OCI-LY7 (cell line): ENCODE measurements around the gene KRTAP10-10. TPM values are rescaled to one million over a fixed set of nuclear protein-coding genes. Genes with fewer than 3 reads are reported as not detected.

ENCODE experiments used
- BruUV-seq: library from RNA; stranded (reverse); fragments of 400-500 nt; replicated peaks from 2 replicates; lab custom pipeline; 2021; lab: Mats Ljungman, UMichigan
- CTCF ChIA-PET: fragments of 300-600 bp; sonication (Branson Sonifier 250); formaldehyde crosslinking; loops from one replicate; lab custom pipeline; 2022; ENCODE audit warnings: antibody characterized with exemption; ENCODE audit not compliant: unreplicated experiment; lab: Charles Lee
- POLR2A ChIA-PET: fragments of 300-600 bp; sonication (Branson Sonifier 250); formaldehyde crosslinking; loops from one replicate; lab custom pipeline; 2022; ENCODE audit warnings: antibody characterized with exemption; lab: Charles Lee
- DNase-seq: peaks from one replicate; pipeline ENCODE4 v3.0.0-alpha.2; 2015; ENCODE audit warnings: low spot score
- H2AFZ ChIP-seq: fragments of 200-600 bp; sonication (generic), shearing (Covaris generic); 2 replicates; pipeline ENCODE4 v1.6.1; 2014; ENCODE audit warnings: mild to moderate bottlenecking, antibody characterized with exemption, low read length, moderate library complexity
- H3K27ac ChIP-seq: fragments of 200-600 bp; sonication (generic); 2 replicates; pipeline ENCODE4 v1.5.1; 2014; ENCODE audit warnings: mixed run types, low read depth, mild to moderate bottlenecking, moderate library complexity, low read length, inconsistent platforms; ENCODE audit not compliant: poor library complexity, severe bottlenecking
- H3K36me3 ChIP-seq: fragments of 200-600 bp; sonication (generic); 2 replicates; pipeline ENCODE4 v1.6.1; 2014; ENCODE audit warnings: mild to moderate bottlenecking, antibody characterized with exemption, low read length, moderate library complexity, mixed read lengths; ENCODE audit not compliant: insufficient read depth
- H3K4me1 ChIP-seq: fragments of 200-600 bp; sonication (generic); 2 replicates; pipeline ENCODE4 v1.5.1; 2014; ENCODE audit warnings: mild to moderate bottlenecking, low read length; ENCODE audit not compliant: insufficient read depth, poor library complexity, severe bottlenecking
- H3K4me2 ChIP-seq: fragments of 200-600 bp; sonication (generic); 2 replicates; pipeline ENCODE4 v1.6.1; 2014; ENCODE audit warnings: mild to moderate bottlenecking, low read length
- H3K4me3 ChIP-seq: fragments of 200-600 bp; sonication (generic); 2 replicates; pipeline ENCODE4 v1.5.1; 2014; ENCODE audit warnings: mild to moderate bottlenecking, low read depth, low read length; ENCODE audit not compliant: poor library complexity, severe bottlenecking
- H3K79me2 ChIP-seq: fragments of 200-600 bp; sonication (generic); 2 replicates; pipeline ENCODE4 v1.6.1; 2016; ENCODE audit warnings: low read depth, mild to moderate bottlenecking, low read length, moderate library complexity, mixed read lengths; ENCODE audit not compliant: insufficient read depth
- H3K9me2 ChIP-seq: fragments of 200-600 bp; sonication (generic); 2 replicates; pipeline ENCODE4 v1.6.1; 2016; ENCODE audit warnings: mild to moderate bottlenecking, low read length, mixed read lengths; ENCODE audit not compliant: insufficient read depth
- H3K9me3 ChIP-seq: fragments of 200-600 bp; sonication (generic); 2 replicates; pipeline ENCODE4 v1.6.1; 2014; ENCODE audit warnings: mild to moderate bottlenecking, mixed run types, low read length, mixed read lengths
- H4K20me1 ChIP-seq: fragments of 200-600 bp; sonication (generic); 2 replicates; pipeline ENCODE4 v1.6.1; 2014; ENCODE audit warnings: mild to moderate bottlenecking, antibody characterized with exemption, low read length, moderate library complexity, mixed read lengths; ENCODE audit not compliant: insufficient read depth
- EZH2phosphoT487 ChIP-seq: fragments of 200-600 bp; sonication (generic); IDR thresholded peaks from 2 replicates; pipeline ENCODE4 v1.6.1; 2018; ENCODE audit warnings: low read depth, borderline replicate concordance, mild to moderate bottlenecking, mixed run types, antibody characterized with exemption, low read length, moderate library complexity, mixed read lengths
- intact Hi-C: fragments of 100-400 bp; cut with micrococcal nuclease; formaldehyde crosslinking; loops from one replicate; pipeline ENCODE4 v1.10.0; 2022; ENCODE audit not compliant: unreplicated experiment
- total RNA-seq, 2 experiments: library from RNA; depleted of rRNA in 1 of 2; stranded (reverse); fragments of >200 nt in 1 of 2; shearing (Covaris generic) in 1 of 2; gene quantifications; 2 replicates each; pipeline ENCODE4 v1.2.3, GENCODE V29; 2014 to 2022
- TF ChIP-seq, protein P1 (sequence below): fragments of 200-600 bp; sonication (generic); conservative IDR thresholded peaks from 2 replicates; pipeline ENCODE4 v1.5.1; 2014; ENCODE audit warnings: mild to moderate bottlenecking, antibody characterized with exemption, low read length, moderate library complexity, mixed read lengths

Gene KRTAP10-10
- total RNA-seq, 2 experiments from 2014 or later, result not detected

DNA sequence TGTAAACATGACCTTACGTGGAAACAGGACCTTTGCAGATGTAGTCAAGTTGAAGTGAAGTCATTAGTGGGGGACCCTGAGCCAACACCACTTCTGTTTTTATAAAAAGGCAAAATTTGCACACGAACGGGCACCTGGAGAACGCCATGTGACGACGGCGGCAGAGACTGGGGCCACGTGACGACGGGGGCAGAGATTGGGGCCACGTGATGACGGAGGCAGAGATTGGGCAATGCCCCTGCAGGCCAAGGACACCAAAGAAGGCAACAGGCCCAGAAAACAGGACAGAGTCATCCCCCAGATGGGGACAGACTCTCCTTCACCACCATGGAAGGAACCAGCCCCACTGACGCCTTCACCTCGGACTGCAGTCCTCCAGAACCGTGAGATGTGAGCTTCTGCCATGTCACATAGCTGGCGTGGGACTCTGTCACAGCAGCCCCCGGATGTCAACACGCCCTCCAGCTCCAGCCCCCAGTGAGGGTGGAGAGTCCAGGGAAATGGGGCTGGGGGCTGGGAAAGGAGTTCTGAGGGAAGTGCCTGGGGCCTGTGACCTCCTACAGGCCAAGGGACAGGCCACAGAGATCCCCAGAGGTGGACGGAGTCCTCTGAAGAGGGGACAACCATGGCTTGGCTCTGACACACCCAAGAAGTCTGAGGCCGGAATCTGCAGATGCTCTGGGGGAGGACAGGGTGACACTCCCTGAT, 13.3 kb downstream of the KRTAP10-10 start:
- H3K4me3 ChIP-seq, result no peak overlapping the region
- ChIA-PET POLR2A (no interaction called here), CTCF (no interaction called here)
- H3K27ac ChIP-seq, result no peak overlapping the region
- TF ChIP-seq, protein P1, sequence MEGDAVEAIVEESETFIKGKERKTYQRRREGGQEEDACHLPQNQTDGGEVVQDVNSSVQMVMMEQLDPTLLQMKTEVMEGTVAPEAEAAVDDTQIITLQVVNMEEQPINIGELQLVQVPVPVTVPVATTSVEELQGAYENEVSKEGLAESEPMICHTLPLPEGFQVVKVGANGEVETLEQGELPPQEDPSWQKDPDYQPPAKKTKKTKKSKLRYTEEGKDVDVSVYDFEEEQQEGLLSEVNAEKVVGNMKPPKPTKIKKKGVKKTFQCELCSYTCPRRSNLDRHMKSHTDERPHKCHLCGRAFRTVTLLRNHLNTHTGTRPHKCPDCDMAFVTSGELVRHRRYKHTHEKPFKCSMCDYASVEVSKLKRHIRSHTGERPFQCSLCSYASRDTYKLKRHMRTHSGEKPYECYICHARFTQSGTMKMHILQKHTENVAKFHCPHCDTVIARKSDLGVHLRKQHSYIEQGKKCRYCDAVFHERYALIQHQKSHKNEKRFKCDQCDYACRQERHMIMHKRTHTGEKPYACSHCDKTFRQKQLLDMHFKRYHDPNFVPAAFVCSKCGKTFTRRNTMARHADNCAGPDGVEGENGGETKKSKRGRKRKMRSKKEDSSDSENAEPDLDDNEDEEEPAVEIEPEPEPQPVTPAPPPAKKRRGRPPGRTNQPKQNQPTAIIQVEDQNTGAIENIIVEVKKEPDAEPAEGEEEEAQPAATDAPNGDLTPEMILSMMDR, result no peak
- no peak for TF ChIP-seq EZH2phosphoT487
- no peaks in the 10 kb centered on the region for H3K4me1 ChIP-seq
- no peaks in the 10 kb centered on the region for H4K20me1 ChIP-seq
- H3K36me3 ChIP-seq, result no peaks in the 10 kb centered on the region
- DNase-seq, result no peak
- no peak overlapping the region for H3K4me2 ChIP-seq
- H3K9me2 ChIP-seq, result no peaks in the 10 kb centered on the region
- BruUV-seq, result no TSS peak
- no peaks in the 10 kb centered on the region for H3K79me2 ChIP-seq
- no peaks in the 10 kb centered on the region for H3K9me3 ChIP-seq
- intact Hi-C loops, result no loop called here
- no peak overlapping the region for H2AFZ ChIP-seq

GRCh38 chr21:44650973-44651675, 14.0 kb downstream of the KRTAP10-10 start:
- H2AFZ ChIP-seq, result no peak overlapping the region
- H3K79me2 ChIP-seq, result no peaks in the 10 kb centered on the region
- no TSS peak for BruUV-seq
- DNase-seq, result no peak
- H3K9me2 ChIP-seq, result no peaks in the 10 kb centered on the region
- CTCF ChIA-PET, result no interaction called here
- intact Hi-C loops, result no loop called here
- H3K4me2 ChIP-seq, result no peak overlapping the region
- H3K9me3 ChIP-seq, result no peaks in the 10 kb centered on the region
- POLR2A ChIA-PET, result no interaction called here
- H3K4me1 ChIP-seq, result no peaks in the 10 kb centered on the region
- H3K4me3 ChIP-seq, result no peak overlapping the region
- H3K27ac ChIP-seq, result no peak overlapping the region
- no peaks in the 10 kb centered on the region for H4K20me1 ChIP-seq
- H3K36me3 ChIP-seq, result no peaks in the 10 kb centered on the region
- TF ChIP-seq, protein P1, result no peak
- TF ChIP-seq EZH2phosphoT487, result no peak

- TF ChIP-seq, protein P1, result no peak
- TF ChIP-seq EZH2phosphoT487, result no peak
- intact Hi-C loops, result no loop called here
- no peak overlapping the region for H3K4me2 ChIP-seq
- H3K4me3 ChIP-seq, result no peak overlapping the region
- H3K79me2 ChIP-seq, result no peaks in the 10 kb centered on the region
- no peaks in the 10 kb centered on the region for H3K36me3 ChIP-seq
- no peaks in the 10 kb centered on the region for H3K9me3 ChIP-seq
- no TSS peak for BruUV-seq
- H4K20me1 ChIP-seq, result no peaks in the 10 kb centered on the region
- H3K9me2 ChIP-seq, result no peaks in the 10 kb centered on the region
- ChIA-PET POLR2A (no interaction called here), CTCF (no interaction called here)
- peak; percentile 7 for DNase-seq
- H2AFZ ChIP-seq, result no peak overlapping the region
- no peak overlapping the region for H3K27ac ChIP-seq
- no peaks in the 10 kb centered on the region for H3K4me1 ChIP-seq
Measured at GRCh38 chr21:44653123-44653522, 16.0 kb downstream of the KRTAP10-10 start.
